ENCODE data around the gene DRP2.
"Not testable (repeated sequence)": the region's sequence is repeated elsewhere in the genome, so short reads cannot be mapped to it uniquely, and the experiment has no call there.

The DRP2 gene, protein sequence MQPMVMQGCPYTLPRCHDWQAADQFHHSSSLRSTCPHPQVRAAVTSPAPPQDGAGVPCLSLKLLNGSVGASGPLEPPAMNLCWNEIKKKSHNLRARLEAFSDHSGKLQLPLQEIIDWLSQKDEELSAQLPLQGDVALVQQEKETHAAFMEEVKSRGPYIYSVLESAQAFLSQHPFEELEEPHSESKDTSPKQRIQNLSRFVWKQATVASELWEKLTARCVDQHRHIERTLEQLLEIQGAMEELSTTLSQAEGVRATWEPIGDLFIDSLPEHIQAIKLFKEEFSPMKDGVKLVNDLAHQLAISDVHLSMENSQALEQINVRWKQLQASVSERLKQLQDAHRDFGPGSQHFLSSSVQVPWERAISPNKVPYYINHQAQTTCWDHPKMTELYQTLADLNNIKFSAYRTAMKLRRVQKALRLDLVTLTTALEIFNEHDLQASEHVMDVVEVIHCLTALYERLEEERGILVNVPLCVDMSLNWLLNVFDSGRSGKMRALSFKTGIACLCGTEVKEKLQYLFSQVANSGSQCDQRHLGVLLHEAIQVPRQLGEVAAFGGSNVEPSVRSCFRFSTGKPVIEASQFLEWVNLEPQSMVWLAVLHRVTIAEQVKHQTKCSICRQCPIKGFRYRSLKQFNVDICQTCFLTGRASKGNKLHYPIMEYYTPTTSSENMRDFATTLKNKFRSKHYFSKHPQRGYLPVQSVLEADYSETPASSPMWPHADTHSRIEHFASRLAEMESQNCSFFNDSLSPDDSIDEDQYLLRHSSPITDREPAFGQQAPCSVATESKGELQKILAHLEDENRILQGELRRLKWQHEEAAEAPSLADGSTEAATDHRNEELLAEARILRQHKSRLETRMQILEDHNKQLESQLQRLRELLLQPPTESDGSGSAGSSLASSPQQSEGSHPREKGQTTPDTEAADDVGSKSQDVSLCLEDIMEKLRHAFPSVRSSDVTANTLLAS

DNA sequence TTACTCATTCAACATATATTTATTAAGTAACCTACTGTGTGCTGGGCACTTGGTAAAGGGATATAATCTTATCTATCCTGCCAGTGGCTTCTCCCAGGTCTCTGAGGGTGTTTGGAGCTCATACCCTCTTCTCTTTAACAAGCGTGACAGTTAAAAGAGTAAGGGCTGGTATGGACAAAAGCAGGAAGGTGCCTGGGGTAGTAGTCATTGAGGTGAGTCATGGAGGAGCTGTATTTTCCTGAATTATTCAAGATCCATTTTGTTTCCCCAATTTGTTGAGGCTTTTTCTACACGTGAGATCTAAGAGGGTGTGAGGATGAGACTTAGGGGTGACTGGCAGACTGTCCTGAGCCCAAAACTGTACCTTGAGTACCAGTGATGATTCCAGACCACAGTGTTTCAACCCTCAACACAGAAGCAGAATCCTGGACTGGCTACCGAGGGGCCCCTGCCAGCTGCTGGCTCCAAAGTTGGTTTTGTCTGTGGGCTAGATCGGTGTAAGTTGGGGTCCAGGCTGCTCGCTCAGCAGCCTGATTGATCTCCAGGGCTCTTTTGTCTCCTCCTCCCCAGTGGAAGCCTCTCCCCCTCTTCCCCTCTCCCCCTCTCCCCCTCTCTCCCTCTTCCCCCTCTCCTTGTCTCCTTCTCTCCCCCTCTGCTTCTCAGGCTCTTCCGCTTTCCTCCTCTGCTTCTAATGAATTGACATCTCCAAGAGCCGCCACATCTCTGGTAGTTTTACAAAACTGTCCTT lies at the start of gene DRP2:
Gene DRP2, plus strand, starts transcription at position 671 of the 748 bp plus-strand sequence. CDS start 11,862 bp downstream, outside the sequence.
- Histone ChIP-seq H3K4me1 (ENCODE audit: insufficient read depth, low read length) (peaks cover 21% of the 10 kb centered on the region), H3K9me3 (ENCODE audit: control insufficient read depth, insufficient read depth, low read length) (no peaks in the 10 kb centered on the region), H3K9ac (ENCODE audit: low read depth, low read length) (peak within 1 kb of the TSS; percentile 2; the same call in 1 of the 2 replicates), H3K36me3 (ENCODE audit: insufficient read depth, low read length) (no peaks in the 10 kb centered on the region)

DNA sequence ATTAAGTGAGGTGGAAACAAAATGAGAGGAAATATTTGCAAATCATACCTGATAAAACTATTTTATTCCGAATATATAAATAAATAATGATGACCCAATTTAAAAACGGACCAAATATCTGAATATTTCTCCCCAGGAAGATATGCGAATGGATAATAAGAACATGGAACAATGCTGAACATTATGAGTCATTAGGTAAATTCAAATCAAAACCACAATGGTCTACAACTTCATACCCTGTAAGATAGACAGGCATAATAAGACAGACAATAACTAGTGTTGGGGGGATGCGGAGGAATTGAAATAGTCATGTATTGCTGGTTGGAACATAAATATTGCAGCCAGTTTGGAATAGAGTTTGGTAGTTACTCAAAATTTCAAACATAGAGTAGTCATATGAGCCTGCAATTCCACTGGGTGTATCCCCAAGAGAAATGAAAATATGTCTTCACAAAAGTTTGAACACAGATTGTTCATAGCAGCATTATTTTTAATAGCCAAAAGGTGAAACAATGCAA lies 47.6 kb upstream of the DRP2 start:
- no peaks in the 10 kb centered on the region for H3K9me3 ChIP-seq (ENCODE audit: control insufficient read depth, insufficient read depth, low read length)
- no peak overlapping the region for H3K9ac ChIP-seq (ENCODE audit: low read depth, low read length)
- no peaks in the 10 kb centered on the region for H3K36me3 ChIP-seq (ENCODE audit: insufficient read depth, low read length)
- no peaks in the 10 kb centered on the region for H3K4me1 ChIP-seq (ENCODE audit: insufficient read depth, low read length)

GRCh38 chrX:101176439-101176838 lies 43.1 kb upstream of the DRP2 start:
- Histone ChIP-seq H3K36me3 (ENCODE audit: insufficient read depth, low read length) (no peaks in the 10 kb centered on the region), H3K9me3 (ENCODE audit: control insufficient read depth, insufficient read depth, low read length) (no peaks in the 10 kb centered on the region), H3K4me1 (ENCODE audit: insufficient read depth, low read length) (no peaks in the 10 kb centered on the region), H3K9ac (ENCODE audit: low read depth, low read length) (no peak overlapping the region)

DNA sequence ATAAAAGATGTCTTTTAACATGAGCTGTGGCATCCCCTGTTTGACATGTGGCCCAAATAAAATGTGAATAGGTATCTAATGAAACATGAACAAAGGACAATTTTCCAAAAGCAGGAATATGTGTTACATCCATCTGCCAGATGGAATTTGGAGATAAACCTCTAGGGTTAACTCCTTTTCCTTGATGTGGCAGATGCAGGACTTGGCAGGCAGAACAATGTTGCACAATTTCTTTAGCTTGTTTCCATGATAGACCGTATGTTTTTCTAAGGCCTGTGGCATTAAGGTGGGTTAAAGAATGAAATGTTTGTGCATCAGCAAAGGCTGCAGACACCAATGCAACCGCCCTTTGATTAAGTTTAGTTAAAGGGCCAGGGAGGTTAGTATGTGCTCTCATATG lies 34.7 kb upstream of the DRP2 start:
- H3K9me3 ChIP-seq (ENCODE audit: control insufficient read depth, insufficient read depth, low read length); H3K4me1 ChIP-seq (ENCODE audit: insufficient read depth, low read length); H3K36me3 ChIP-seq (ENCODE audit: insufficient read depth, low read length); H3K9ac ChIP-seq (ENCODE audit: low read depth, low read length): not testable (repeated sequence)

DNA sequence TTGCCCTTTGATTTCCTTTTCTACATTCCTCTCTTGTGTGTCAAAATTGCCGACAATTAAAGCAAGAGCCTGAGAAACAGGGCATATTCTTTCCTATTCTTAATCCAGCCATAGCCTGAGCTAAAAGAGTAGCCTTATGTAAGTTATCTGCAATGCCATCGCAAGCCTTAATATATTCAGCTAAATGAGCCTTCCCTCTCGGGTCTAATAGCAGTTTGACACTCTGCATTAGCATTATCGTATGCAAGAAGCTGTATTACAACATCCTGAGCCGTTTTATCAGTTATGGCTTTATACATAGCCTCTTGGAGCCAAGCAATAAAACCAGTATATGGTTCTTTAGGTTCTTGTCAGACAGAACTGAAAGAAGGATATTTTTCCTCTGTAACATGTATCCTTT lies 31.6 kb upstream of the DRP2 start:
- not testable (repeated sequence) for H3K36me3 ChIP-seq (ENCODE audit: insufficient read depth, low read length)

DNA sequence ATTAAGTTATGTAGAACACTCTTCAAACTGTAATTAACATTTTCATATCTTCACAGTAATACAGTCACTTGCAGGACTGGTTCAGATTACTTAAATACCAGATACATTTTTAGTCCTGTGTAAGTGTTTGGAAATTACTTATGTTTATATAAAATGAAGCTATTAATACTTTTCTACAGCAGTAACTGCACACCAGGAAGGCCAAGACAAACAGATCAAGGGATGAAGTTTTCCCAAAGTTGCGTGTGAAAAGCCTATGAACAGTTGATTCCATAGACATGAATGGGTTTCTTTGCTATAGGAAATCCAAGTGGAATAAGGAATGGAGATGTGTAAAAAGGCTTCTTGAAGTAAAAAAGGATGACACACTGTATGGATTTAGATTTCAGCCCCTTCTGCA lies 28.9 kb upstream of the DRP2 start:
- Histone ChIP-seq H3K9ac (ENCODE audit: low read depth, low read length) (no peak overlapping the region; the same call in 1 of the 2 replicates), H3K9me3 (ENCODE audit: control insufficient read depth, insufficient read depth, low read length) (peaks cover 4% of the 10 kb centered on the region; the same call in 1 of the 2 replicates), H3K4me1 (ENCODE audit: insufficient read depth, low read length) (no peaks in the 10 kb centered on the region), H3K36me3 (ENCODE audit: insufficient read depth, low read length) (no peaks in the 10 kb centered on the region)

More for the DNA sequence above, 31.6 kb upstream of the DRP2 start:
- H3K4me1 ChIP-seq (ENCODE audit: insufficient read depth, low read length); H3K9ac ChIP-seq (ENCODE audit: low read depth, low read length); H3K9me3 ChIP-seq (ENCODE audit: control insufficient read depth, insufficient read depth, low read length): not testable (repeated sequence)

DNA sequence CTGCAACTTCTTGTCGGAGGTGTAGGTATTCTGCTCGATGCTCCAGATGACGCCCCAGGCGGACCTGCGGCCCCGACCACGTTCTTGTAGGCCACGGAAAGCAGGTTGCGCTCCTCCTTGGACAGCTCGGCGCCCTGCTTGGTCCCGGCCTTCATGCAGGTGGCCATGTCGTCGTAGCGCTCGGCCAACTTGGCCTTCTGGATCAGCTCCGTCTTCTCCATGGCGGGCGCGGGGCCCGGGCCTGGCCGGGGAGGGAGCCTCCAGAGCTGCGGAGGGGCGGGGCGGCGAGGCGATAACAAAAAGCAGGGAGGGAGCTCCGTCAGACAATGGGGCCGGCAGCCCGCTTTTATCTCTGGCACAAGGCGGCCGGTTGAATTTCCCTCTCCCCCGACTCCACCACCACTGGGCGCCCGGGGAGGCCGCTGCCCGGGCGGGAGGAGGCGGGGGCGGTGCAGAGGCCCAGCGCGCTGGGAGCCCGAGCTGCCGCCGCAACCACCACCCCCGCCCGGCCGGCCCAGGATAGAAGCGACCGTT lies 28.3 kb upstream of the DRP2 start:
- H3K9ac ChIP-seq (ENCODE audit: low read depth, low read length): peak overlapping the region; percentile 43; the same call in 1 of the 2 replicates

GRCh38 chrX:101195442-101196173 lies 24.0 kb upstream of the DRP2 start:
- no peaks in the 10 kb centered on the region for H3K4me1 ChIP-seq (ENCODE audit: insufficient read depth, low read length)
- no peaks in the 10 kb centered on the region; the same call in 1 of the 2 replicates for H3K9me3 ChIP-seq (ENCODE audit: control insufficient read depth, insufficient read depth, low read length)
- no peaks in the 10 kb centered on the region for H3K36me3 ChIP-seq (ENCODE audit: insufficient read depth, low read length)
- no peak overlapping the region for H3K9ac ChIP-seq (ENCODE audit: low read depth, low read length)

More for the DNA sequence above, 28.3 kb upstream of the DRP2 start:
- Histone ChIP-seq H3K36me3 (ENCODE audit: insufficient read depth, low read length) (no peaks in the 10 kb centered on the region), H3K9me3 (ENCODE audit: control insufficient read depth, insufficient read depth, low read length) (peaks cover 4% of the 10 kb centered on the region; the same call in 1 of the 2 replicates), H3K4me1 (ENCODE audit: insufficient read depth, low read length) (no peaks in the 10 kb centered on the region)

- H3K9me3 ChIP-seq (ENCODE audit: control insufficient read depth, insufficient read depth, low read length): no peaks in the 10 kb centered on the region
- no peaks in the 10 kb centered on the region for H3K36me3 ChIP-seq (ENCODE audit: insufficient read depth, low read length)
Measured at GRCh38 chrX:101203761-101204351, 15.7 kb upstream of the DRP2 start.

DNA sequence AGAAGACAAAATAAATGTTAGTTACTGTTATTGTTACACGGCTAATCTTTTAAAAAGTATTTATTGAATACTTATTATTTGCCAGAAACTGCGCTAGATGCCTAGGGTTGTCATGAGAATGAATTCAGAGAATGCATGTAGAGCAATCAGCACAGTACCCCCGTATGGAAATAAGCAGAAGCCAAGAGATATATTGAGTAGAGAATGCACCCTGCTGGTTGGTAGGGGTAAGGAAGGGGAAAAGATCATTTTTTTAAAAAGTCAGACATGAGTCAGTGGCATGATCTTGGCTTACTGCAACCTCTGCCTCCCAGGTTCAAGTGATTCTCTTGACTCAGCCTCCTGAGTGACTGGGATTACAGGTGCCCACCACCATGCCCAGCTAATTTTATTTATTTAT lies 13.1 kb upstream of the DRP2 start:
- no peaks in the 10 kb centered on the region for H3K36me3 ChIP-seq (ENCODE audit: insufficient read depth, low read length)
- H3K9me3 ChIP-seq (ENCODE audit: control insufficient read depth, insufficient read depth, low read length): no peaks in the 10 kb centered on the region
- peaks cover 17% of the 10 kb centered on the region for H3K4me1 ChIP-seq (ENCODE audit: insufficient read depth, low read length)
- H3K9ac ChIP-seq (ENCODE audit: low read depth, low read length): no peak overlapping the region

More at GRCh38 chrX:101203761-101204351, 15.7 kb upstream of the DRP2 start:
- Histone ChIP-seq H3K4me1 (ENCODE audit: insufficient read depth, low read length) (peaks cover 5% of the 10 kb centered on the region; the same call in 1 of the 2 replicates), H3K9ac (ENCODE audit: low read depth, low read length) (no peak overlapping the region)

DNA sequence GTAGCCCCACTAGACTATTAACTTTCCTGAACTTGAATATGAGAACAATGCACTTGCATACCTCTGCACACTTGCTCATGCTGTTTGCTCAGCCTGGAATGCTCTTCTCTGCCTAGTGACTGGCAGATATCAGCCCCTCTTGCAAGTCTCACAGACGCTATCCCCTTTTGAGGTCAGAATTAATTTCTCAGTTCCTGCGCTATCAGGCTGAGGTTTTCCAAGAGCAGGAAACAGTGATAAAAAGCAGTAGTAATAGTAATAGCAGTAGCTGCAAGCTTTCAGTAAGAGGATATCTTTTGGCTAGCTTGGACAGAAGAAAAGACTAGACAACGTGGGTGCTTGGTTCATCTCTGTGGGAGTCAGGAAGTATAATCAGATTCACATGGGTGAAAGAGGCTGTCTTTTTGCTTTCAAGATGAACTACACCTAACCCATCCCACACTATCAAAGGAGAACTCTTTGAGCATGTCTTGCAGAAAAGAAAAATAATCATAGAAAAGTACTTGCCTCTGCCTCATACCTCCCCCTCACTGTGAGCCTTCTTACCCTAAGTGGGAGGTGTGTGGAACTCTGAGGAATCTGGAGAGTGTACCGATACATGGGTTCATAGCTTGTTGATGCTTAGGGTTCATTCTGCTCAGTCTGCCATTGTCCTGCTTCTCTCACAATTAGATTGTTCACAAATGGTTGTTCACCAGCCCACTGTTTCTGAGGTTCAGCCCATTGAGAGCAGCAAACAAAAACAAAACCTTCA lies 11.3 kb upstream of the DRP2 start:
- H3K9me3 ChIP-seq (ENCODE audit: control insufficient read depth, insufficient read depth, low read length): no peaks in the 10 kb centered on the region
- H3K36me3 ChIP-seq (ENCODE audit: insufficient read depth, low read length): no peaks in the 10 kb centered on the region
- H3K9ac ChIP-seq (ENCODE audit: low read depth, low read length): no peak overlapping the region
- H3K4me1 ChIP-seq (ENCODE audit: insufficient read depth, low read length): peaks cover 17% of the 10 kb centered on the region

DNA sequence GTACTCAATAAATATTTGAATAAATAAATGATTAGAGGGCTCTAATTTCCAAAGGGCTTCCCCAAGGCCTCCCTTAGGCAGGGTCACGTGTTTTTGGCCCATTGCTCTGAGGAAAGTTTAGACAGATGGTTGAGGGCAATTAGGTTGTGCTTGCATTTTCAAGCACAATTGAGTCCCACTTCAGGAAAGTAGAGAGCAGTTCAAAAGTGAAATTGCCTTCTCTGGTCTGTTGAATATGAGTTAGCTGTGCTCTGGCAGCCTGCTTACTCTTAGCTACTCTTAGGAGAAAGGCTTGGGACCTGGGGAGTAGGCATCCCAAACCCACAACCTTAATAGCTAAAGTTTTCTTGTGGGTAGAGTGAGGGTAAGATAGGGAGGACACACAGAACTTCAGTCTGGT lies 9.0 kb upstream of the DRP2 start:
- no peak overlapping the region for H3K9ac ChIP-seq (ENCODE audit: low read depth, low read length)
- H3K36me3 ChIP-seq (ENCODE audit: insufficient read depth, low read length): no peaks in the 10 kb centered on the region
- no peaks in the 10 kb centered on the region for H3K9me3 ChIP-seq (ENCODE audit: control insufficient read depth, insufficient read depth, low read length)
- peaks cover 17% of the 10 kb centered on the region for H3K4me1 ChIP-seq (ENCODE audit: insufficient read depth, low read length)

Data from ES-I3 (cell line).